OCI-LY7 (cell line): ENCODE measurements around the gene FAM120B. TPM values are rescaled to one million over a fixed set of nuclear protein-coding genes. Genes with fewer than 3 reads are reported as not detected.

ENCODE experiments used
- BruUV-seq: library from RNA; stranded (reverse); fragments of 400-500 nt; replicated peaks from 2 replicates; lab custom pipeline; 2021; lab: Mats Ljungman, UMichigan
- CTCF ChIA-PET: fragments of 300-600 bp; sonication (Branson Sonifier 250); formaldehyde crosslinking; loops from one replicate; lab custom pipeline; 2022; ENCODE audit warnings: antibody characterized with exemption; ENCODE audit not compliant: unreplicated experiment; lab: Charles Lee
- POLR2A ChIA-PET: fragments of 300-600 bp; sonication (Branson Sonifier 250); formaldehyde crosslinking; loops from one replicate; lab custom pipeline; 2022; ENCODE audit warnings: antibody characterized with exemption; lab: Charles Lee
- DNase-seq: peaks from one replicate; pipeline ENCODE4 v3.0.0-alpha.2; 2015; ENCODE audit warnings: low spot score
- H2AFZ ChIP-seq: fragments of 200-600 bp; sonication (generic), shearing (Covaris generic); 2 replicates; pipeline ENCODE4 v1.6.1; 2014; ENCODE audit warnings: mild to moderate bottlenecking, antibody characterized with exemption, low read length, moderate library complexity
- H3K27ac ChIP-seq: fragments of 200-600 bp; sonication (generic); 2 replicates; pipeline ENCODE4 v1.5.1; 2014; ENCODE audit warnings: mixed run types, low read depth, mild to moderate bottlenecking, moderate library complexity, low read length, inconsistent platforms; ENCODE audit not compliant: poor library complexity, severe bottlenecking
- H3K36me3 ChIP-seq: fragments of 200-600 bp; sonication (generic); 2 replicates; pipeline ENCODE4 v1.6.1; 2014; ENCODE audit warnings: mild to moderate bottlenecking, antibody characterized with exemption, low read length, moderate library complexity, mixed read lengths; ENCODE audit not compliant: insufficient read depth
- H3K4me1 ChIP-seq: fragments of 200-600 bp; sonication (generic); 2 replicates; pipeline ENCODE4 v1.5.1; 2014; ENCODE audit warnings: mild to moderate bottlenecking, low read length; ENCODE audit not compliant: insufficient read depth, poor library complexity, severe bottlenecking
- H3K4me2 ChIP-seq: fragments of 200-600 bp; sonication (generic); 2 replicates; pipeline ENCODE4 v1.6.1; 2014; ENCODE audit warnings: mild to moderate bottlenecking, low read length
- H3K4me3 ChIP-seq: fragments of 200-600 bp; sonication (generic); 2 replicates; pipeline ENCODE4 v1.5.1; 2014; ENCODE audit warnings: mild to moderate bottlenecking, low read depth, low read length; ENCODE audit not compliant: poor library complexity, severe bottlenecking
- H3K79me2 ChIP-seq: fragments of 200-600 bp; sonication (generic); 2 replicates; pipeline ENCODE4 v1.6.1; 2016; ENCODE audit warnings: low read depth, mild to moderate bottlenecking, low read length, moderate library complexity, mixed read lengths; ENCODE audit not compliant: insufficient read depth
- H3K9me2 ChIP-seq: fragments of 200-600 bp; sonication (generic); 2 replicates; pipeline ENCODE4 v1.6.1; 2016; ENCODE audit warnings: mild to moderate bottlenecking, low read length, mixed read lengths; ENCODE audit not compliant: insufficient read depth
- H3K9me3 ChIP-seq: fragments of 200-600 bp; sonication (generic); 2 replicates; pipeline ENCODE4 v1.6.1; 2014; ENCODE audit warnings: mild to moderate bottlenecking, mixed run types, low read length, mixed read lengths
- H4K20me1 ChIP-seq: fragments of 200-600 bp; sonication (generic); 2 replicates; pipeline ENCODE4 v1.6.1; 2014; ENCODE audit warnings: mild to moderate bottlenecking, antibody characterized with exemption, low read length, moderate library complexity, mixed read lengths; ENCODE audit not compliant: insufficient read depth
- CTCF ChIP-seq: fragments of 200-600 bp; sonication (generic); conservative IDR thresholded peaks from 2 replicates; pipeline ENCODE4 v1.5.1; 2014; ENCODE audit warnings: mild to moderate bottlenecking, antibody characterized with exemption, low read length, moderate library complexity, mixed read lengths
- EZH2phosphoT487 ChIP-seq: fragments of 200-600 bp; sonication (generic); IDR thresholded peaks from 2 replicates; pipeline ENCODE4 v1.6.1; 2018; ENCODE audit warnings: low read depth, borderline replicate concordance, mild to moderate bottlenecking, mixed run types, antibody characterized with exemption, low read length, moderate library complexity, mixed read lengths
- intact Hi-C: fragments of 100-400 bp; cut with micrococcal nuclease; formaldehyde crosslinking; loops from one replicate; pipeline ENCODE4 v1.10.0; 2022; ENCODE audit not compliant: unreplicated experiment
- microRNA-seq: library from miRNA; unstranded; fragments of <30 nt; microRNA quantifications from one replicate; pipeline ENCODE4 v1.2.0, GENCODE V29; 2022; ENCODE audit warnings: borderline replicate concordance
- small RNA-seq: library from RNA; depleted of rRNA; stranded (forward); fragments of <200 nt; gene quantifications from one replicate; pipeline ENCODE3, GENCODE V24; 2014
- total RNA-seq, 2 experiments: library from RNA; depleted of rRNA in 1 of 2; stranded (reverse); fragments of >200 nt in 1 of 2; shearing (Covaris generic) in 1 of 2; gene quantifications; 2 replicates each; pipeline ENCODE4 v1.2.3, GENCODE V29; 2014 to 2022

The FAM120B gene
- total RNA-seq, 2 experiments from 2014 or later = 12.8 to 32.9 TPM

DNA sequence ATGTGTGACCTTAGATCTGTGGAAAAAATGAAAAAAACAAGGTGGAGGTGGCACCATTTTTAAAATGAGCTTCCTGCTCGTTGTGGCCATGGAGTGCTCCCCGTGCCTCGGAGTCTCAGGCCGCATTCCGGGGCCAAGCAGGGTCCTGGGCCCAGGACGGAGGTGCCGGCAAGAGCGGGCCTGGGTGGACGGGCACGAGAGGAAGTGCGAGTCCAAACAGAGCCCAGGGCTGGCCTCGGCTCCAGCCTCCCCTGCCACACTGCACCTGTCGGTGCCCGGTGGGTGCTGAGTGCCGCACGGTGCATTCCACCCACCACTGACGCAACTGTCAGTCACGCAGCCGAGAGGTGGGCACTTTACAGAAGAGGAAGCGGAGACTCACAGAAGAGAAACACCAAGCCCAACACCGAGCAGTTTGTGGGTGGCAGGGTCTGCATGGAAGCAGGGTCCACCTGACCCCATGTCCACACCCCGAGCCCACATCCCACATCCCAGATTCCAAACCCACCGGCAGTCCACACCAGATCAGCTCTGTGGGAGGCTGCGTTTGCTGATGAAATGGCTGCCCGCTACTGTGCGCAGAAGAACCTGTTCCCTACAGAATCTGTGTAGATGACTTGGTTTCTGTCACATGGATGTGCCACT lies 148.9 kb downstream of the FAM120B start:
- H3K4me1 ChIP-seq = no peaks in the 10 kb centered on the region
- no peaks in the 10 kb centered on the region for H4K20me1 ChIP-seq
- no peak overlapping the region for H3K4me2 ChIP-seq
- ChIA-PET CTCF (no interaction called here), POLR2A (no interaction called here)
- no TSS peak for BruUV-seq
- H3K36me3 ChIP-seq = no peaks in the 10 kb centered on the region
- TF ChIP-seq EZH2phosphoT487 (no peak), CTCF (no peak)
- no peak overlapping the region for H2AFZ ChIP-seq
- intact Hi-C loops = no loop called here
- no peaks in the 10 kb centered on the region for H3K9me2 ChIP-seq
- DNase-seq = no peak
- no peaks in the 10 kb centered on the region for H3K9me3 ChIP-seq
- no peaks in the 10 kb centered on the region for H3K79me2 ChIP-seq
- H3K27ac ChIP-seq = no peak overlapping the region
- H3K4me3 ChIP-seq = no peak overlapping the region

DNA sequence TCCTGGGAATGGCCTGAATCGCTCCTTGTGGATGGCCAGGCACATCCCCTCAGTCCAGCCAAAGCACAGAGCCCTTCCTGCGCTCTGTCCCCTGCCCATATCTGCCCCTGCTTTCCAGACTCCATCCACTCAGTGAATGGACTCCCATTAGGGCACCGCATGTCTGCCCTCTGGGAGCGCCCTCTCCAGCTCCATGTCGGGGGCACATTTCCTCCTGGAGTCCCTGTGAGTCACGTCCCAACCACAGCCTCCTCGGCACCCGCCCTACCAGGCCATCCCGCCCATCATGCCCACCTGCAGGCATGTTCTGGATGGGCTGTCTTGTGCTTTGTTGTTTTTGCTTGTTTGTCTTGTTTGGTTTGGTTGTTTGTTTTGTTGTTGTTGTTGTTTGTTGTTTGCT lies 149.8 kb downstream of the FAM120B start:
- Histone ChIP-seq H2AFZ (no peak overlapping the region), H3K36me3 (no peaks in the 10 kb centered on the region), H4K20me1 (no peaks in the 10 kb centered on the region), H3K4me1 (no peaks in the 10 kb centered on the region), H3K79me2 (no peaks in the 10 kb centered on the region), H3K9me3 (no peaks in the 10 kb centered on the region), H3K4me3 (no peak overlapping the region), H3K4me2 (no peak overlapping the region), H3K27ac (no peak overlapping the region), H3K9me2 (no peaks in the 10 kb centered on the region)
- no peak for TF ChIP-seq CTCF
- TF ChIP-seq EZH2phosphoT487 = no peak
- intact Hi-C loops = no loop called here
- CTCF ChIA-PET = no interaction called here
- POLR2A ChIA-PET = no interaction called here
- no peak for DNase-seq
- no TSS peak for BruUV-seq

Small RNA genes within 50 kb of the gene (microRNA-seq; reads per million reads assigned to microRNA genes)
- not detected for gene MIR4644

Small RNA genes within 50 kb of the gene (small RNA-seq; reads per million reads assigned to genes)
- gene MIR4644 = not detected

Other genes with a start within 250 kb of the FAM120B start
- gene DLL1, start 15.7 kb upstream of the FAM120B start, total RNA-seq (2014; rRNA removed; shearing (Covaris generic)) = 0.05 TPM in 1 of 2 replicates, not detected in the other
- gene DLL1, start 15.7 kb upstream of the FAM120B start, total RNA-seq (2022) = 0.28 TPM in 1 of 2 replicates, not detected in the other
- gene PSMB1, start 246.5 kb downstream of the FAM120B start, total RNA-seq (2014; rRNA removed; shearing (Covaris generic)) = 190 and 219 TPM in 2 replicates
- gene PSMB1, start 246.5 kb downstream of the FAM120B start, total RNA-seq (2022) = 166 and 193 TPM in 2 replicates
- gene TBP, start 247.6 kb downstream of the FAM120B start, total RNA-seq (2014; rRNA removed; shearing (Covaris generic)) = 22.4 and 29.2 TPM in 2 replicates
- gene TBP, start 247.6 kb downstream of the FAM120B start, total RNA-seq (2022) = 23.3 and 30.9 TPM in 2 replicates